ENCODE data around the gene FANCB. TPM values are rescaled to one million over a fixed set of nuclear protein-coding genes. Genes with fewer than 3 reads are reported as not detected.

FANCB gene
- total and polyA plus RNA-seq, 2 of the 8 experiments (the other 6 are each of a cell fraction or from before 2014, with no cell fraction given) = 1.9 to 13.8 TPM

DNA sequence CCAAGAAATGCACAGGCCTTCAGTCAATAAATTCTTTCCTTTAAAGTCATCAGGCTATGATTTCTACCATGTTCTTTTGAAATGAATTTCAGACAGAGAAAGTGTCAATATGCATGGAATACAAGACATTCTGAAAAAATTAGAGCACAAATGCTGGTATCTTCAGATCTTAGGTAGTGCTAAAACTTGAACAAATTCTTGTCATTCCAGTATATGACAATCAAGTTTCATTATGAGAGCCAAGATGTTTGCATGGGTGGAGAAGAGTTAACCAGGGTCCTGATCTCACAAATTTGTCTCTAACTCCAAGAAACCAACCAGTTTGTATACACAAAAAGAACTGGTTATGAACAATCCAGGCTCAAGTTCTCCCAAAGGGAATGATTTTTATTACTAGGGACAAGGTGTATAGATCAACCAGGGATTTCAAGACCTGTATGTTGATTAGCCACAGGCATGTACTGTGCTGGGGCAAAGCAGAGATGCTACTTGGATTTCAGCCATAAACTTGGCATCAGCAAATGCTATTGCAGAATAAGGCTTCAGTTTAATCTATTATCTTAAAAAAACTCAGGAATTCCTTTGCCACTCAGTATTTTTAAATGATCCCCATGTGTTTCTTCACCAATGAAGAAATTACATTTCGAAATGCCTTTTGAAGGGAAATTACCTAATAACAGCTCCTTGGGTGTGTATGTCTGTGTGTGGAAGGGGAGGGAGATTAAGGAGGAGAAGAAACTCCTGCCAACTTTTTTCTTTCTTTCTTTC is 69.7 kb downstream of the FANCB start (continued):
- TF ChIP-seq, protein P1, sequence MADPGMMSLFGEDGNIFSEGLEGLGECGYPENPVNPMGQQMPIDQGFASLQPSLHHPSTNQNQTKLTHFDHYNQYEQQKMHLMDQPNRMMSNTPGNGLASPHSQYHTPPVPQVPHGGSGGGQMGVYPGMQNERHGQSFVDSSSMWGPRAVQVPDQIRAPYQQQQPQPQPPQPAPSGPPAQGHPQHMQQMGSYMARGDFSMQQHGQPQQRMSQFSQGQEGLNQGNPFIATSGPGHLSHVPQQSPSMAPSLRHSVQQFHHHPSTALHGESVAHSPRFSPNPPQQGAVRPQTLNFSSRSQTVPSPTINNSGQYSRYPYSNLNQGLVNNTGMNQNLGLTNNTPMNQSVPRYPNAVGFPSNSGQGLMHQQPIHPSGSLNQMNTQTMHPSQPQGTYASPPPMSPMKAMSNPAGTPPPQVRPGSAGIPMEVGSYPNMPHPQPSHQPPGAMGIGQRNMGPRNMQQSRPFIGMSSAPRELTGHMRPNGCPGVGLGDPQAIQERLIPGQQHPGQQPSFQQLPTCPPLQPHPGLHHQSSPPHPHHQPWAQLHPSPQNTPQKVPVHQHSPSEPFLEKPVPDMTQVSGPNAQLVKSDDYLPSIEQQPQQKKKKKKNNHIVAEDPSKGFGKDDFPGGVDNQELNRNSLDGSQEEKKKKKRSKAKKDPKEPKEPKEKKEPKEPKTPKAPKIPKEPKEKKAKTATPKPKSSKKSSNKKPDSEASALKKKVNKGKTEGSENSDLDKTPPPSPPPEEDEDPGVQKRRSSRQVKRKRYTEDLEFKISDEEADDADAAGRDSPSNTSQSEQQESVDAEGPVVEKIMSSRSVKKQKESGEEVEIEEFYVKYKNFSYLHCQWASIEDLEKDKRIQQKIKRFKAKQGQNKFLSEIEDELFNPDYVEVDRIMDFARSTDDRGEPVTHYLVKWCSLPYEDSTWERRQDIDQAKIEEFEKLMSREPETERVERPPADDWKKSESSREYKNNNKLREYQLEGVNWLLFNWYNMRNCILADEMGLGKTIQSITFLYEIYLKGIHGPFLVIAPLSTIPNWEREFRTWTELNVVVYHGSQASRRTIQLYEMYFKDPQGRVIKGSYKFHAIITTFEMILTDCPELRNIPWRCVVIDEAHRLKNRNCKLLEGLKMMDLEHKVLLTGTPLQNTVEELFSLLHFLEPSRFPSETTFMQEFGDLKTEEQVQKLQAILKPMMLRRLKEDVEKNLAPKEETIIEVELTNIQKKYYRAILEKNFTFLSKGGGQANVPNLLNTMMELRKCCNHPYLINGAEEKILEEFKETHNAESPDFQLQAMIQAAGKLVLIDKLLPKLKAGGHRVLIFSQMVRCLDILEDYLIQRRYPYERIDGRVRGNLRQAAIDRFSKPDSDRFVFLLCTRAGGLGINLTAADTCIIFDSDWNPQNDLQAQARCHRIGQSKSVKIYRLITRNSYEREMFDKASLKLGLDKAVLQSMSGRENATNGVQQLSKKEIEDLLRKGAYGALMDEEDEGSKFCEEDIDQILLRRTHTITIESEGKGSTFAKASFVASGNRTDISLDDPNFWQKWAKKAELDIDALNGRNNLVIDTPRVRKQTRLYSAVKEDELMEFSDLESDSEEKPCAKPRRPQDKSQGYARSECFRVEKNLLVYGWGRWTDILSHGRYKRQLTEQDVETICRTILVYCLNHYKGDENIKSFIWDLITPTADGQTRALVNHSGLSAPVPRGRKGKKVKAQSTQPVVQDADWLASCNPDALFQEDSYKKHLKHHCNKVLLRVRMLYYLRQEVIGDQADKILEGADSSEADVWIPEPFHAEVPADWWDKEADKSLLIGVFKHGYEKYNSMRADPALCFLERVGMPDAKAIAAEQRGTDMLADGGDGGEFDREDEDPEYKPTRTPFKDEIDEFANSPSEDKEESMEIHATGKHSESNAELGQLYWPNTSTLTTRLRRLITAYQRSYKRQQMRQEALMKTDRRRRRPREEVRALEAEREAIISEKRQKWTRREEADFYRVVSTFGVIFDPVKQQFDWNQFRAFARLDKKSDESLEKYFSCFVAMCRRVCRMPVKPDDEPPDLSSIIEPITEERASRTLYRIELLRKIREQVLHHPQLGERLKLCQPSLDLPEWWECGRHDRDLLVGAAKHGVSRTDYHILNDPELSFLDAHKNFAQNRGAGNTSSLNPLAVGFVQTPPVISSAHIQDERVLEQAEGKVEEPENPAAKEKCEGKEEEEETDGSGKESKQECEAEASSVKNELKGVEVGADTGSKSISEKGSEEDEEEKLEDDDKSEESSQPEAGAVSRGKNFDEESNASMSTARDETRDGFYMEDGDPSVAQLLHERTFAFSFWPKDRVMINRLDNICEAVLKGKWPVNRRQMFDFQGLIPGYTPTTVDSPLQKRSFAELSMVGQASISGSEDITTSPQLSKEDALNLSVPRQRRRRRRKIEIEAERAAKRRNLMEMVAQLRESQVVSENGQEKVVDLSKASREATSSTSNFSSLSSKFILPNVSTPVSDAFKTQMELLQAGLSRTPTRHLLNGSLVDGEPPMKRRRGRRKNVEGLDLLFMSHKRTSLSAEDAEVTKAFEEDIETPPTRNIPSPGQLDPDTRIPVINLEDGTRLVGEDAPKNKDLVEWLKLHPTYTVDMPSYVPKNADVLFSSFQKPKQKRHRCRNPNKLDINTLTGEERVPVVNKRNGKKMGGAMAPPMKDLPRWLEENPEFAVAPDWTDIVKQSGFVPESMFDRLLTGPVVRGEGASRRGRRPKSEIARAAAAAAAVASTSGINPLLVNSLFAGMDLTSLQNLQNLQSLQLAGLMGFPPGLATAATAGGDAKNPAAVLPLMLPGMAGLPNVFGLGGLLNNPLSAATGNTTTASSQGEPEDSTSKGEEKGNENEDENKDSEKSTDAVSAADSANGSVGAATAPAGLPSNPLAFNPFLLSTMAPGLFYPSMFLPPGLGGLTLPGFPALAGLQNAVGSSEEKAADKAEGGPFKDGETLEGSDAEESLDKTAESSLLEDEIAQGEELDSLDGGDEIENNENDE (IDR thresholded peaks at IDR 0.05; ENCODE audit: insufficient replicate concordance, low read length) = no peak
- TF ChIP-seq TAF1 (IDR thresholded peaks at IDR 0.05; ENCODE audit: low read depth, low read length) (no peak), TBP (IDR thresholded peaks at IDR 0.05; ENCODE audit: low read depth, low read length) (no peak), CTBP2 (IDR thresholded peaks at IDR 0.05; ENCODE audit: borderline replicate concordance, insufficient read depth, insufficient read length, low read length) (no peak), ZNF274 (IDR thresholded peaks at IDR 0.05; ENCODE audit: borderline replicate concordance, extremely low read depth, low read length) (no peak), ASH2L (IDR thresholded peaks at IDR 0.05; ENCODE audit: low read length) (no peak), RFX5 (IDR thresholded peaks at IDR 0.05; ENCODE audit: borderline replicate concordance, low read depth, low read length) (no peak), FOSL1 (IDR thresholded peaks at IDR 0.05; ENCODE audit: insufficient read depth, low read depth, low read length) (no peak), CHD1 (IDR thresholded peaks at IDR 0.05; ENCODE audit: low read depth, low read length) (no peak)
- TF ChIP-seq, protein P2, sequence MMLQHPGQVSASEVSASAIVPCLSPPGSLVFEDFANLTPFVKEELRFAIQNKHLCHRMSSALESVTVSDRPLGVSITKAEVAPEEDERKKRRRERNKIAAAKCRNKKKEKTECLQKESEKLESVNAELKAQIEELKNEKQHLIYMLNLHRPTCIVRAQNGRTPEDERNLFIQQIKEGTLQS (IDR thresholded peaks at IDR 0.05; ENCODE audit: insufficient read depth, low read depth, low read length) = no peak

Data from H1 (cell line).